Activated CD4-positive, alpha-beta T cell treated with anti-CD3 and anti-CD28 coated beads, Interleukin-2, amount 50 U/mL, for 16 hours (primary cell): Measurements from ENCODE around the gene RND2.
"Not testable (repeated sequence)": the region's sequence is repeated elsewhere in the genome, so short reads cannot be mapped to it uniquely, and the experiment has no call there.

Source experiments
- DNase-seq: peaks from one replicate; pipeline ENCODE4 v3.0.0-alpha.2; 2020

The RND2 gene

GRCh38 chr17:43027091-43028032 lies 2.3 kb downstream of the RND2 start:
- no peak for DNase-seq

- no peak for DNase-seq
Measured at GRCh38 chr17:43028221-43028861, 3.3 kb downstream of the RND2 start.

- no peak for DNase-seq
Measured at GRCh38 chr17:43030137-43030767, 5.2 kb downstream of the RND2 start.

GRCh38 chr17:43031666-43032065 lies 6.6 kb downstream of the RND2 start:
- DNase-seq = no peak

- no peak for DNase-seq
Measured at GRCh38 chr17:43033948-43034881, 9.2 kb downstream of the RND2 start.

- no peak for DNase-seq
Measured at GRCh38 chr17:43034894-43035293, 9.9 kb downstream of the RND2 start.

- no peak for DNase-seq
Measured at GRCh38 chr17:43039646-43040045, 14.6 kb downstream of the RND2 start.

- no peak for DNase-seq
Measured at GRCh38 chr17:43040655-43041054, 15.6 kb downstream of the RND2 start.

GRCh38 chr17:43042025-43042628 lies 17.1 kb downstream of the RND2 start:
- no peak for DNase-seq

GRCh38 chr17:43043307-43043706 lies 18.3 kb downstream of the RND2 start:
- DNase-seq = no peak

- no peak for DNase-seq
Measured at GRCh38 chr17:43044024-43044423, 19.0 kb downstream of the RND2 start.

GRCh38 chr17:43051969-43052368 lies 26.9 kb downstream of the RND2 start:
- DNase-seq = no peak

GRCh38 chr17:43053008-43053407 lies 28.0 kb downstream of the RND2 start:
- not testable (repeated sequence) for DNase-seq

- no peak for DNase-seq
Measured at GRCh38 chr17:43056051-43056450, 31.0 kb downstream of the RND2 start.

GRCh38 chr17:43062984-43063638 lies 38.1 kb downstream of the RND2 start:
- DNase-seq = no peak

- no peak for DNase-seq
Measured at GRCh38 chr17:43068570-43069367, 43.7 kb downstream of the RND2 start.

GRCh38 chr17:43069368-43069898 lies 44.4 kb downstream of the RND2 start:
- no peak for DNase-seq

GRCh38 chr17:43070257-43070656 lies 45.2 kb downstream of the RND2 start:
- DNase-seq = no peak

- no peak for DNase-seq
Measured at GRCh38 chr17:43070872-43071271, 45.8 kb downstream of the RND2 start.

GRCh38 chr17:43074869-43075268 lies 49.8 kb downstream of the RND2 start:
- no peak for DNase-seq
